GM18519 (cell line): ENCODE measurements around the gene RABGAP1.

Experiments used
- ATAC-seq: cut with Tn5 transposase; IDR thresholded peaks from one replicate; pipeline ENCODE4 v1.9.1; 2021; ENCODE audit warnings: mild to moderate bottlenecking, moderate library complexity; ENCODE audit not compliant: unreplicated experiment, low FRiP score

The RABGAP1 gene

GRCh38 chr9:123107639-123108285, 166.9 kb downstream of the RABGAP1 start:
- no peak for ATAC-seq

GRCh38 chr9:123108976-123109375, 168.2 kb downstream of the RABGAP1 start:
- no peak for ATAC-seq

- ATAC-seq: no peak
Observed at GRCh38 chr9:123109540-123110279, 168.9 kb downstream of the RABGAP1 start.

- ATAC-seq: no peak
Observed at GRCh38 chr9:123111427-123112014, 170.7 kb downstream of the RABGAP1 start.

- ATAC-seq: no peak
Observed at GRCh38 chr9:123112015-123112975, 171.5 kb downstream of the RABGAP1 start.

- no peak for ATAC-seq
Observed at GRCh38 chr9:123113185-123113584, 172.4 kb downstream of the RABGAP1 start.

GRCh38 chr9:123115146-123115913, 174.5 kb downstream of the RABGAP1 start:
- no peak for ATAC-seq

- no peak for ATAC-seq
Observed at GRCh38 chr9:123116036-123116435, 175.2 kb downstream of the RABGAP1 start.

- no peak for ATAC-seq
Observed at GRCh38 chr9:123119566-123119965, 178.7 kb downstream of the RABGAP1 start.

GRCh38 chr9:123120131-123120530, 179.3 kb downstream of the RABGAP1 start:
- ATAC-seq: no peak

GRCh38 chr9:123120953-123121352, 180.1 kb downstream of the RABGAP1 start:
- ATAC-seq: no peak

GRCh38 chr9:123121457-123121856, 180.6 kb downstream of the RABGAP1 start:
- no peak for ATAC-seq

- ATAC-seq: no peak
Observed at GRCh38 chr9:123127512-123128075, 186.8 kb downstream of the RABGAP1 start.

- ATAC-seq: no peak
Observed at GRCh38 chr9:123128591-123128990, 187.8 kb downstream of the RABGAP1 start.

- no peak for ATAC-seq
Observed at GRCh38 chr9:123129423-123129822, 188.6 kb downstream of the RABGAP1 start.

- ATAC-seq: no peak
Observed at GRCh38 chr9:123131258-123131657, 190.4 kb downstream of the RABGAP1 start.

GRCh38 chr9:123131993-123132392, 191.2 kb downstream of the RABGAP1 start:
- no peak for ATAC-seq

- ATAC-seq: no peak
Observed at GRCh38 chr9:123132696-123133095, 191.9 kb downstream of the RABGAP1 start.

GRCh38 chr9:123135430-123135829, 194.6 kb downstream of the RABGAP1 start:
- no peak for ATAC-seq

- no peak for ATAC-seq
Observed at GRCh38 chr9:123138163-123138562, 197.3 kb downstream of the RABGAP1 start.
